NT2/D1 (cell line): ENCODE results near the gene RING1.
"Not testable (repeated sequence)": the region's sequence is repeated elsewhere in the genome, so short reads cannot be mapped to it uniquely, and the experiment has no call there.

Experiments used
- DNase-seq: peaks from one replicate; pipeline ENCODE4 v3.0.0-alpha.2; 2011; ENCODE audit warnings: low read depth, low spot score
- H3K27me3 ChIP-seq: 2 replicates; pipeline ENCODE4 v1.6.0; 2011; ENCODE audit warnings: mild to moderate bottlenecking; ENCODE audit not compliant: insufficient read length, insufficient read depth
- H3K36me3 ChIP-seq: 2 replicates; pipeline ENCODE4 v1.6.1; 2011; ENCODE audit warnings: mild to moderate bottlenecking, low read length, mixed read lengths; ENCODE audit not compliant: insufficient read depth, insufficient read length
- H3K4me1 ChIP-seq: 2 replicates; pipeline ENCODE4 v1.5.1; 2011; ENCODE audit not compliant: insufficient read depth, insufficient read length
- H3K4me3 ChIP-seq: 2 replicates; pipeline ENCODE4 v1.5.1; 2011; ENCODE audit warnings: low read depth; ENCODE audit not compliant: insufficient read length
- H3K9ac ChIP-seq: 2 replicates; pipeline ENCODE4 v1.6.0; 2011; ENCODE audit warnings: low read depth; ENCODE audit not compliant: insufficient read length
- H3K9me3 ChIP-seq: 2 replicates; pipeline ENCODE4 v1.5.1; 2011; ENCODE audit warnings: mild to moderate bottlenecking, low read length; ENCODE audit not compliant: insufficient read depth
- SUZ12 ChIP-seq: IDR thresholded peaks from 2 replicates; pipeline ENCODE4 v1.6.1; 2011; ENCODE audit not compliant: insufficient read length, insufficient read depth; ENCODE audit errors: extremely low read depth
- YY1 ChIP-seq: IDR thresholded peaks from 2 replicates; pipeline ENCODE4 v1.6.1; 2011; ENCODE audit not compliant: insufficient read length, insufficient read depth
- ZNF274 ChIP-seq: IDR thresholded peaks from 2 replicates; pipeline ENCODE4 v1.6.1; 2011; ENCODE audit warnings: mild to moderate bottlenecking, low read depth, low read length

Gene RING1

DNA sequence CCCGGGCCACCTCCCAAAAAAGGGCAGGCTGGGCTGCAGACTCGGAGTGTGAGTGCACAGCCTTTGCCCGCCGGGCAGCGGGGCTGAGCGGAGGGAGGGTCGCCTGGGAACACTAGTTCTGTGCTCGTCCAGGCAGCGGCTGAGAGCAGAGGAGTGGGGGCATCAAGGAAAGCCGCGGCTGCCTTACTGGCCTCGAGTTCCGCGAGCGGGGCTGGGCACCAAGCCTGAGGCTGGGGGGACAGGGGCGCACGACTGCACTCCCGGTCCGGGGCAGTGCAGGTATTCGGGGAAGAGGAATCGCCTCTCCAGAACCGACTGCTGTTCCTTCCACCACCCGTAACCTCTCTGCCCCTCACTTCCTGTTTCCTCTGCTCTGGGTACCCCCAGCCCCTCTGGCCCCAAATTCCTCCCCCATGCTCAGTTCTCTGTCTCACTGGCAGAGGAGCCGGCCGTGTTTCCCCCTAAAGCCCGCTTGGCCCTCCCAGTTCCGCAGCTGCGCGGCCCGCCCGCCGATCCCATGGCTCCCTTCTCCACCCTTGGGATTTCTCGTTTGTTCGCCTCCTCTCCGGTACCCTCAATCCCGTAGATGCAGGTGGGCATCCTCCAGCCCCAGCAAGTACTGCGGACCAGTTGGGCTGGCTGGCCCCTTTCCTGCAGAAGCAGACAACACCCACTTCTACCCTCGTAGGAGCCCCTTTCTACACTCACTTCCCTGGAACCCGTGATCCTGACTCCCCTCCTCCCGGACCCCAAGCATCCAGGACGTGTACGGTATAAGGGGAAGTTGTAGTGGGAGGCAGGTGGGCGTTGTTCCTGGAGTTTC lies 5.1 kb downstream of the RING1 start:
- Histone ChIP-seq H3K27me3 (peaks cover 76% of the 10 kb centered on the region), H3K9ac (peak overlapping the region; percentile 80), H3K4me1 (peaks cover 5% of the 10 kb centered on the region), H3K4me3 (peak overlapping the region; percentile 51), H3K36me3 (peaks cover 21% of the 10 kb centered on the region), H3K9me3 (no peaks in the 10 kb centered on the region)
- DNase-seq = no peak
- TF ChIP-seq YY1 = no peak
- peak; percentile 60 for TF ChIP-seq SUZ12
- no peak for TF ChIP-seq ZNF274

DNA sequence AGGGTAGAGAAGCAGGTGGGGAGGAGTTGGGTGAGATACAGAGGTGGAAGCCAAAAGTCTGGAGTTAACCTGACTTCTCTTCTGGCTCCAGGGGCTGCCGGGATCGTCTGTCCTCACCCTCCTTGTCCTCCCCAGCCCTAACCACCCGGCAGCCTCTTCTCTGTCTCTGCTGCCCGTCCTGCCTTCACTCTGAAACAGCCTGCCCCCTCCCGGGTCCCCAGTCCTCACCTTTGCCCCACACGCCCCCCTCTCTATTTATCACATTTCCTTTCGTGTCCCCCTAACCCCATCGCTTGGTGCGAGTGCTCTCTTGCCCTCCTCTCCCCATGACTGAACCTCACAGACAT lies 5.7 kb downstream of the RING1 start:
- Histone ChIP-seq H3K9me3 (no peaks in the 10 kb centered on the region), H3K4me3 (peak overlapping the region; percentile 51), H3K9ac (no peak overlapping the region), H3K27me3 (peaks cover 81% of the 10 kb centered on the region), H3K36me3 (peaks cover 21% of the 10 kb centered on the region), H3K4me1 (peaks cover 5% of the 10 kb centered on the region)
- no peak for TF ChIP-seq YY1
- no peak for TF ChIP-seq ZNF274
- no peak for TF ChIP-seq SUZ12
- no peak for DNase-seq

DNA sequence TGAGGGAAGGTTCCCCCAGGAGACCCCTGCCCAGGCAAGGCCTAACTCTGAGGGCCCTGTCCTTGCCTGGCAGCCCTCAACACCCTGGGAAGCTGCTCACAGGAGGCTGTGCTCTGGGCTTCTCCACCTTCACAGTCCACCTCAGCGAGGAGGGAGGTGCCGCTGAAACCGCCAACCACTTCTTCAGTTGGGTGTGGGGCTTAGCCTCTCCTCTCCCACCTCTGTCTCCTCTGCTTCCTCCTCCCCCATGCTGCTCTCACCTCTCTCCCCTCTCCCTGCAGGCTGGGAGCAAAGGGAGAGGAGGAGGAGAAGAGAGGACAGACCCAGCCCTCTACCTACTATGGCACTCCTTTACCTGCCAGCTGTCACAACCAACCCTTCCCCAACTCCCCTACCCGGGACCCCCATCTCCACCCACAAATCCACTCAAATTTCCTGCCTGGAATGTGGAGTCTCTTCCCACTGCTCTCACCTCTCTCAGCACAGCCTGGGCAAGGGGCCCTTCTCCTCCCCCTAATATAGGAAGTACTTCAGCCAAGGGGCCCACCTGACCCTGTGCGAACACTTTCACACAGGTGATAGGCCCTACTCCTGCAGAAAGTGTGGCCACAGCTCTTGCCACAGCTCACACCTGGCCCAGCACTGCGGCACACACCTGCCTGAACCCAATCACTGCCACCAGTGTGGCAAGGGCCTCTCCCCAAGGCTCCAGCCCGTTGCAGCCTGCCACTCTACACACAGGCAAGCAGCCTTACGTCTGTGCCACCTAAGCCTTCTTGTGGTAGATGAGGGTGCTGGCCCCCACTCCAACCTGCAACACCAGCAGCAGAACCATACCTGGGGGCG lies 7.2 kb downstream of the RING1 start:
- DNase-seq = no peak
- peaks cover 9% of the 10 kb centered on the region for H3K36me3 ChIP-seq
- peaks cover 5% of the 10 kb centered on the region for H3K4me1 ChIP-seq
- TF ChIP-seq YY1 (no peak), SUZ12 (no peak), ZNF274 (no peak)
- no peak overlapping the region for H3K4me3 ChIP-seq
- H3K9ac ChIP-seq = no peak overlapping the region
- H3K9me3 ChIP-seq = no peaks in the 10 kb centered on the region
- H3K27me3 ChIP-seq = peaks cover 89% of the 10 kb centered on the region

DNA sequence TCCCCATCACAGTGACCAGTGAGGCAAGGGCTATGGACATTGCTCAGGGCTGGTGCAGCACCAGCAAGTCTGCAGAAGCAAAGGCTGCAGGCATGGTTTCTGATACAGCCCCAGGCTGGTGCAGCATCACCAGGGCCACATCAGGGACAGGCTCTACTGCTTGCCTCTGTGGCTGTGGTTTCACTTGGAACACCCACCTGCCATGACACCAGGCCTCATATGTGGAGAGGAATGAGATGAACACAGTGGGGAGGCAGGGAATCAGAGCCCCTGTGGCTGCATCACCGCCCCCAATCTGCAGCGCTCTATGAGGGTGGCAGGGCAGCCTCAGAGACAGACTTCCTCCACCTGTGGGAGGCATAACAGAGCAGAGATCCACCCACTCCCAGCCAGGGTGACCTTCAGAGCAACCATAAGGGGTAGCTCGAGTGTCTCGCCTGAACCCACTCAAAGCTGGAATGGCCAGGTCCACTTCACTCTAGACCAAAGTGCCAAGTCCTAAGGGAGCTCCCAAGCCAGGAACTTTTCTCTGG lies 7.9 kb downstream of the RING1 start:
- Histone ChIP-seq H3K4me1 (peaks cover 5% of the 10 kb centered on the region), H3K9ac (no peak overlapping the region), H3K27me3 (peaks cover 95% of the 10 kb centered on the region), H3K4me3 (no peak overlapping the region), H3K36me3 (peaks cover 6% of the 10 kb centered on the region), H3K9me3 (no peaks in the 10 kb centered on the region)
- TF ChIP-seq YY1 (no peak), ZNF274 (no peak), SUZ12 (no peak)
- DNase-seq = no peak

DNA sequence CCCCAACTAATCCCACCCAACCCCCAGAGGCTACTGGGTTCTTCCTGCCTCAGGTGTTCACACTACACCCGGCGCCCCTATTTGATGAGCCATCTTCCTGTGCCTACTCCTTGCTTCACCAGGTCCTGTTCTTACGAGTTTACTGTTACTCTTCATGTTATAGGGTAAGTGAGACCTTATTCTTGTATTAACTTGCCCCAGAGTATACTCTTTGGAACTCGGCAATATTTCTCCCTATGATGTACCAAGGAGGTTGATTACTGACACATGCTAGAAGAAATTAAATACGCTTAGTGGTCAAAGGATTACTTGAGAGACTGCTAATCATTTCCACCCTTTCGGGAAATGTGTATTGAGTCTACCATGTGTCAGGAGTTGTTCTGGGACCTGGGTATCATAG lies 8.9 kb downstream of the RING1 start:
- Histone ChIP-seq H3K4me3 (no peak overlapping the region), H3K36me3 (peaks cover under 1% of the 10 kb centered on the region), H3K27me3 (peaks cover 99% of the 10 kb centered on the region), H3K9me3 (no peaks in the 10 kb centered on the region), H3K9ac (no peak overlapping the region), H3K4me1 (peaks cover 5% of the 10 kb centered on the region)
- TF ChIP-seq YY1 (no peak), SUZ12 (no peak), ZNF274 (no peak)
- no peak for DNase-seq

DNA sequence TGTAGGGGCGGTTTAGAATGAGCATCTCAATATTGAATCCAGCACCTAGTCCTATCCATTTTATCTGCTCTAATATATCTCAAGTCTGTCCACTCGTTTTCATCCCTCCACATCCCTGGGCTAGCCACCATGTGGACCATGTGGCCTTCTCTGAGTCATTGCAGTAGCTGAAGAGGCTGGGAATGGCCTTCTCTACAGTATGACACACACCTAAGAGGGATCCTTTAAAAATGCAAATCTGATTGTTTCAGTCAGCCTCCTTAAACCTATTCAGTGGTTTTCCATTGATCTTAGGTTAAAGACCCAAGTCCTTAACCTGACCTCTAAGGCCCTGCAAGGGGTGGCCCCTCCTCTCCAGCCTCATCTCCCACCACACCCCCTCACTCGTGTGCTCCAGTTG lies 9.4 kb downstream of the RING1 start:
- H3K9ac ChIP-seq = no peak overlapping the region
- DNase-seq = no peak
- H3K9me3 ChIP-seq = no peaks in the 10 kb centered on the region
- H3K4me1 ChIP-seq = peaks cover 5% of the 10 kb centered on the region
- TF ChIP-seq SUZ12 (no peak), ZNF274 (no peak), YY1 (no peak)
- H3K36me3 ChIP-seq = no peaks in the 10 kb centered on the region
- H3K27me3 ChIP-seq = peaks cover 99% of the 10 kb centered on the region
- H3K4me3 ChIP-seq = no peak overlapping the region

DNA sequence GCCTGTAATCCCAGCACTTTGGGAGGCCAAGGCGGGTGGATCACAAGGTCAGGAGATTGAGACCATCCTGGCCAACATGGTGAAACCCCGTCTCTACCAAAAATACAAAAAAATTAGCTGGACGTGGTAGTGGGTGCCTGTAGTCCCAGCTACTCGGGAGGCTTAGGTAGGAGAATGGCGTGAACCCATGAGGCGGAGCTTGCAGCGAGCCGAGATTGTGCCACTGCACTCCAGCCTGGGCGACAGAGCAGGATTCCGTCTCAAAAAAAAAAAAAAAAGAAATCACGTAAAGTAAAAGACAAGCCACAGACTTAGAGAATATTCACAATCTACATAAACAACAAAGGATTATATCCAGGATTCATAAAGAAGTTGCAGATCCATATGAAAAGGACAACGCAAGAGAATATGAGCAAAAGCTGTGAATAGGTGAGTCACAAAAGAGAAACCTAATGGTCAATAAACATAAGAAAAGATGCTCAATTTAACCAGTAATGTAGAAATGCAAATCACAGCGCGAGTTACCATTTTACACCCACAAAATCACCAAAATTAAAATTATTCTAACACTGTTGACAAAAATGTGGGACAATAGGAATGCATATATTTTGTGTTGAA lies 18.3 kb downstream of the RING1 start:
- H3K9ac ChIP-seq, H3K4me3 ChIP-seq, H3K9me3 ChIP-seq, H3K4me1 ChIP-seq, H3K36me3 ChIP-seq, DNase-seq: not testable (repeated sequence)
- peaks cover 16% of the 10 kb centered on the region for H3K27me3 ChIP-seq
